ENCODE measurements around the gene ZNF33B.

The ZNF33B gene

GRCh38 chr10:42640610-42641229 is 2.4 kb upstream of the ZNF33B start:
- TF ChIP-seq PPARA (CRISPR knock-in tag; IDR thresholded peaks at IDR 0.05; ENCODE audit: borderline replicate concordance), result no peak
- no peak for TF ChIP-seq BACH2 (CRISPR knock-in tag; IDR thresholded peaks at IDR 0.05; ENCODE audit: borderline replicate concordance)
- TF ChIP-seq ESRRG (CRISPR knock-in tag; IDR thresholded peaks at IDR 0.05), result no peak
- no peak for TF ChIP-seq TOX (CRISPR knock-in tag; IDR thresholded peaks at IDR 0.05; ENCODE audit: borderline replicate concordance)
- no peak for TF ChIP-seq TCF4 (CRISPR knock-in tag; IDR thresholded peaks at IDR 0.05; ENCODE audit: borderline replicate concordance)
- no peak for TF ChIP-seq CREB5 (CRISPR knock-in tag; IDR thresholded peaks at IDR 0.05; ENCODE audit: low read depth)
- no peak for TF ChIP-seq PATZ1 (CRISPR knock-in tag; IDR thresholded peaks at IDR 0.05; ENCODE audit: borderline replicate concordance)
- TF ChIP-seq ZNF565 (CRISPR knock-in tag; conservative IDR thresholded peaks at IDR 0.05; ENCODE audit: low read depth), result no peak
- no peak for TF ChIP-seq TSHZ2 (CRISPR knock-in tag; IDR thresholded peaks at IDR 0.05)
- no peak for TF ChIP-seq OSR1 (CRISPR knock-in tag; IDR thresholded peaks at IDR 0.05)
- no peak for TF ChIP-seq ZFP30 (CRISPR knock-in tag; IDR thresholded peaks at IDR 0.05)
- TF ChIP-seq ISL1 (CRISPR knock-in tag; IDR thresholded peaks at IDR 0.05), result no peak
- TF ChIP-seq CSDC2 (CRISPR knock-in tag; IDR thresholded peaks at IDR 0.05), result no peak
- no peak for TF ChIP-seq ARNTL (CRISPR knock-in tag; IDR thresholded peaks at IDR 0.05; ENCODE audit: borderline replicate concordance, low read depth)
- TF ChIP-seq SNAI2 (CRISPR knock-in tag; IDR thresholded peaks at IDR 0.05), result no peak
- no peak for TF ChIP-seq POU6F1 (CRISPR knock-in tag; IDR thresholded peaks at IDR 0.05; ENCODE audit: borderline replicate concordance, low read depth)
- ATAC-seq, result no peak

- ATAC-seq, result no peak
- TF ChIP-seq ARNTL (CRISPR knock-in tag; IDR thresholded peaks at IDR 0.05; ENCODE audit: borderline replicate concordance, low read depth) (no peak), ZFP3 (CRISPR knock-in tag; IDR thresholded peaks at IDR 0.05) (no peak), TCF4 (CRISPR knock-in tag; IDR thresholded peaks at IDR 0.05; ENCODE audit: borderline replicate concordance) (no peak), ISL1 (CRISPR knock-in tag; IDR thresholded peaks at IDR 0.05) (no peak), POU6F1 (CRISPR knock-in tag; IDR thresholded peaks at IDR 0.05; ENCODE audit: borderline replicate concordance, low read depth) (no peak), ZFP30 (CRISPR knock-in tag; IDR thresholded peaks at IDR 0.05) (no peak), ZC3H10 (CRISPR knock-in tag; IDR thresholded peaks at IDR 0.05) (no peak), ESRRG (CRISPR knock-in tag; IDR thresholded peaks at IDR 0.05) (no peak), SNAI2 (CRISPR knock-in tag; IDR thresholded peaks at IDR 0.05) (no peak), BACH2 (CRISPR knock-in tag; IDR thresholded peaks at IDR 0.05; ENCODE audit: borderline replicate concordance) (no peak), ZNF8 (CRISPR knock-in tag; IDR thresholded peaks at IDR 0.05) (no peak), TOX (CRISPR knock-in tag; IDR thresholded peaks at IDR 0.05; ENCODE audit: borderline replicate concordance) (no peak), GLIS3 (CRISPR knock-in tag; IDR thresholded peaks at IDR 0.05) (no peak), ZNF70 (CRISPR knock-in tag; IDR thresholded peaks at IDR 0.05) (no peak), RARB (CRISPR knock-in tag; IDR thresholded peaks at IDR 0.05) (no peak)
These were observed 476 bp upstream of the ZNF33B start for GRCh38 chr10:42638821-42639270.

Measured in SK-N-SH treated with all-trans-retinoic acid at 6 μM for 48 hours (cell line).